MG63 (cell line): ENCODE measurements around the gene FAM219A. TPM values are rescaled to one million over a fixed set of nuclear protein-coding genes. Genes with fewer than 3 reads are reported as not detected.
"Not testable (repeated sequence)": the region's sequence is repeated elsewhere in the genome, so short reads cannot be mapped to it uniquely, and the experiment has no call there.

ENCODE experiments used
- DNase-seq: peaks from one replicate; pipeline ENCODE4 v3.0.0-alpha.2; 2020
- H3K27me3 ChIP-seq: fragments of 250-450 bp; sonication (Bioruptor Pico); 2 replicates; pipeline ENCODE4 v1.5.1; 2020; ENCODE audit warnings: mild to moderate bottlenecking, moderate library complexity
- H3K36me3 ChIP-seq: fragments of 250-450 bp; sonication (Bioruptor Pico); 2 replicates; pipeline ENCODE4 v1.5.1; 2020; ENCODE audit warnings: mild to moderate bottlenecking, moderate library complexity
- H3K4me3 ChIP-seq: fragments of 250-450 bp; sonication (Bioruptor Pico); 2 replicates; pipeline ENCODE4 v1.5.1; 2020; ENCODE audit warnings: mild to moderate bottlenecking, moderate library complexity
- H3K9me3 ChIP-seq: fragments of 250-450 bp; sonication (Bioruptor Pico); 2 replicates; pipeline ENCODE4 v1.5.1; 2020; ENCODE audit warnings: mild to moderate bottlenecking, moderate library complexity
- total RNA-seq: library from RNA; depleted of rRNA; stranded (reverse); fragments of >200 nt; shearing (Covaris generic); gene quantifications from 2 replicates; pipeline ENCODE4 v1.2.3, GENCODE V29; 2014; ENCODE audit warnings: low replicate concordance

FAM219A gene
- total RNA-seq, 1 experiment from 2014 or later, result 7.7 TPM

DNA sequence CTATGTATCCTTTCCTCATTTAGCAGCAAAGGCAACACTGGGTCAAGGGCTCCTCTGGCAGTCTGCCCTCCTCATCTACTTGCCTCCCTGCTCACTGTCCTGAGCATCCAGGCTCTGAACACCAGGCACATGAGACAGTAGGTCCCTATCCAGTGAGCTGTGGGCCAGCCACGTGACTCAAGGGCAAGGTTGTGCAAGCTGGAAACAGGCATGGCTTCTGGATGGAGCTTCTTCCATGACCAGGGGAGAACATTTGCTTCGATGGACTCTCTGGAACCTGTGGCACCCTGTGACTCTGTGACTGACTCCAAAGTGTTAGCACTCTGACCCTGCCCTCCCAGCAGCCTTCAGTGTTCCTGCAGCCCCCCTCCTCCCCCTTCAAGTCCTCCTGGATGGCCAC lies 33.2 kb upstream of the FAM219A start:
- H3K9me3 ChIP-seq, result no peaks in the 10 kb centered on the region
- no peak overlapping the region for H3K4me3 ChIP-seq
- DNase-seq, result no peak
- H3K36me3 ChIP-seq, result no peaks in the 10 kb centered on the region
- no peaks in the 10 kb centered on the region for H3K27me3 ChIP-seq

DNA sequence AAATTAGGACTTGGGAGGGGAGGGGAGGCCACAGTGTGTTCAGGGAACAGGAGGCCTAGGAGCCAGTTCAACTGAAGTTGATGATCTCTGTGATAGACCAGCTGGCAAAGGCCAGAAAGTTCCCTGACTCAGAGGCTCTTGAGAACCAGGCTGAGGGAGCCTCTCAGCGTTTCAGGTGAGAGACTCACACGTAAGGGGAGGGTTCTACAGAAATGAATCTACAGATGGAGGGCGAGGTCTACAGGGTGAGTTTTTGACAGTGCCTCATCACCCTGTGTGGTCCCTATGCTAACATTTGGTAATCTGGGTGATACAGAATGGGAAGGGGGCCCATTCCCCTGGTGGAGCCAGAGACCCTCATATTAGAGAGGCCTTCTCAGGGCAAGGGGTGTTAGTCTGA lies 32.4 kb upstream of the FAM219A start:
- no peak for DNase-seq
- H3K9me3 ChIP-seq, result no peaks in the 10 kb centered on the region
- H3K36me3 ChIP-seq, result no peaks in the 10 kb centered on the region
- H3K27me3 ChIP-seq, result no peaks in the 10 kb centered on the region
- no peak overlapping the region for H3K4me3 ChIP-seq

DNA sequence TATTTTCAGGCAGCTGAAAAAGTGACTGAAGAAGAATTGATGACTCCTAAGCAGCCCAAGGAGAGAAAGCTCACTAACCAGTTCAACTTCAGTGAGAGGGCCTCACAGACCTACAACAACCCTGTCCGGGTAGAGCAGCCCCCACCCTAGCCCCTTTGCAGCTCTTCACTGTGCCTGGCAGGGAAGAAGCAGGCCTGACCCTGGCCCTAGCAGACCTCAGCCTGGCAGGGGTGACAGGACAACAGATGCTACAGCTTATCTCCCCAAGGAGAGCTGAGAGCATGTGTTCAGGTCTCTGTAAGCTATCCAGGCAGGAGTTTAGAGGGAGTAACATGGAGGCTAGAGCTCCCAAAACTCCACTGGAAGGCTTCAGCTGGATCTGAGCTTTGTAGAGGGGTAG lies 32.0 kb upstream of the FAM219A start:
- Histone ChIP-seq H3K27me3 (no peaks in the 10 kb centered on the region), H3K36me3 (no peaks in the 10 kb centered on the region), H3K4me3 (no peak overlapping the region), H3K9me3 (no peaks in the 10 kb centered on the region)
- DNase-seq, result no peak

DNA sequence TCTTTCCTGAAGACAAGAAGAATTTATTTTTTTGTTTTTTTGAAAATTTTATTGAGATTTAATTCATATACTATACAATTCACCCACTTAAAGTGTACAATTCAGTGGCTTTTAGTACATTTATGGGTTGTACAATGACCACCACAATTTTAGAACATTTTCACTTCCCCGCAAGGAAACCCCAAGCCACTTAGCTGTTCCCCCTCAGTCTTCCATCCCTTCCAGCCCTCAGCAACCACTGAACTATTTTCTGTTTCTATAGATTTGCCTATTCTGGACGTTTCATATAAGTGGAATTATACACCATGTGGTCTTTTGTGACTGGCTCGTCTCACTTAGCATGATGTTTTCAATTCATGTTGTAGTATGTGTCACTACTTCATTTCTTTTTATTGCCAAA lies 28.2 kb upstream of the FAM219A start:
- Histone ChIP-seq H3K4me3 (no peak overlapping the region), H3K9me3 (no peaks in the 10 kb centered on the region), H3K36me3 (no peaks in the 10 kb centered on the region), H3K27me3 (no peaks in the 10 kb centered on the region)
- no peak for DNase-seq

DNA sequence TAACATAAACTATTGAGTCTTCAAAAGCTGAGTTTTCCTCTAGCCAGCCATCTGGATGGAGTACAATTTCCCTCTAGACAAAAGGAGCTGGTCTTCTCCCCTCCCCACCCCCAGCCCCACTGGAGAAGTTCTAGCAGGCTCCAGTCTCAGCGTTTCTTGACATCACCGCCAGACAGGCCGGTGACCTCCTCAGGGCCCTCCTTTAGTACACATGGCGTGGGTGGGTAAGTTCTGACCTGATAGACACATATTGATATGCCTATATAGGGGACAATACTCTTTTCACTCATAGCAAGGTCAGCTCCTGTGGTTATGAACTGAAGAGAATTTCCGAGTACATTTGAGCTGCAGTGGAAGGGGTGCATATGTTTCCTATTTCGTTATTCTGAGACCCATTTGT lies 27.5 kb upstream of the FAM219A start:
- no peaks in the 10 kb centered on the region for H3K27me3 ChIP-seq
- no peak overlapping the region for H3K4me3 ChIP-seq
- DNase-seq, result no peak
- no peaks in the 10 kb centered on the region for H3K36me3 ChIP-seq
- no peaks in the 10 kb centered on the region for H3K9me3 ChIP-seq

DNA sequence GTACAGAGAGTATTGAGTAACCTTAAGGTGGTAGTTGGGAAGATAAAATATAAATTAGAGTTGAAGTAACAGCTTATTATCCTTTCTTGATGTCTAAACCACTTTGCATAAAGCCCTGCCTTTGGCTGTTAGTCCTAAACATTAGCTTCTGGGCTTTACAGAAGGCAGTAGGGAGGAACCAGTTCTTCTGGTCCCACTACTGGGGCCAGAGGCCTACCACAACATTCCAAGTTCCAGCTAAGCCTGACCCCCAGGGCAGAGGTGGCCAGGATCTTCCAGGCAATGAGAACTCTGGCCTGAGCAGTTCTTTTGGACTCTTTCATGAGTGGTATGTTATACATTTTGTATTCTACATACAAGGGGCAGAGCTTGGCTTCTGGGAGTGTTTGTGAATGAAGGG lies 26.3 kb upstream of the FAM219A start:
- no peak for DNase-seq
- no peaks in the 10 kb centered on the region for H3K36me3 ChIP-seq
- no peak overlapping the region for H3K4me3 ChIP-seq
- H3K27me3 ChIP-seq, result no peaks in the 10 kb centered on the region
- no peaks in the 10 kb centered on the region for H3K9me3 ChIP-seq

DNA sequence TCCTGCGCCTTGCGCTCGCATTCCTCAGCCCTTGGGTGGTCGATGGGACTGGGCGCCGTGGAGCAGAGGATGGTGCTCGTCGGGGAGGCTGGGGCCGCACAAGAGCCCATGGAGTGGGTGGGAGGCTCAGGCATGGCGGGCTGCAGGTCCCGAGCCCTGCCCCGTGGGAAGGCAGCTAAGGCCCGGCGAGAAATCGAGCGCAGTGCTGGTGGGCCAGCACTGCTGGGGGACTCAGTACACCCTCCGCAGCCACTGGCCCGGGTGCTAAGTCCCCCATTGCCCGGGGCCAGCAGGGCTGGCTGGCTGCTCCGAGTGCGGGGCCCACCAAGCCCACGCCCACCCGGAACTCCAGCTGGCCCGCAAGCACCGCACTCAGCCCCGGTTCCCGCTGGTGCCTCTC lies 24.4 kb upstream of the FAM219A start:
- DNase-seq, H3K4me3 ChIP-seq, H3K27me3 ChIP-seq, H3K36me3 ChIP-seq, H3K9me3 ChIP-seq: not testable (repeated sequence)

DNA sequence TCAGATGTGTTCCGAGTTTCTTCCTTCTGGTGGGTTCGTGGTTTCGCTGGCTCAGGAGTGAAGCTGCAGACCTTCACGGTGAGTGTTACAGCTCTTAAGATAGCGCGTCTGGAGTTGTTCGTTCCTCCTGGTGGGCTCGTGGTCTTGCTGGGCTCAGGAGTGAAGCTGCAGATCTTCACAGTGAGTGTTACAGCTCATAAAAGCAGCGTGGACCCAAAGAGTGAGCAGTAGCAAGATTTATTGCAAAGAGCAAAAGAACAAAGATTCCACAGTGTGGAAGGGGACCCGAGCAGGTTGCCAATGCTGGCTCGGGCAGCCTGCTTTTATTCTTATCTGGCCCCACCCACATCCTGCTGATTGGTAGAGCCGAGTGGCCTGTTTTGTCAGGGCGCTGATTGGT lies 23.2 kb upstream of the FAM219A start:
- H3K36me3 ChIP-seq, DNase-seq, H3K9me3 ChIP-seq, H3K4me3 ChIP-seq, H3K27me3 ChIP-seq: not testable (repeated sequence)

DNA sequence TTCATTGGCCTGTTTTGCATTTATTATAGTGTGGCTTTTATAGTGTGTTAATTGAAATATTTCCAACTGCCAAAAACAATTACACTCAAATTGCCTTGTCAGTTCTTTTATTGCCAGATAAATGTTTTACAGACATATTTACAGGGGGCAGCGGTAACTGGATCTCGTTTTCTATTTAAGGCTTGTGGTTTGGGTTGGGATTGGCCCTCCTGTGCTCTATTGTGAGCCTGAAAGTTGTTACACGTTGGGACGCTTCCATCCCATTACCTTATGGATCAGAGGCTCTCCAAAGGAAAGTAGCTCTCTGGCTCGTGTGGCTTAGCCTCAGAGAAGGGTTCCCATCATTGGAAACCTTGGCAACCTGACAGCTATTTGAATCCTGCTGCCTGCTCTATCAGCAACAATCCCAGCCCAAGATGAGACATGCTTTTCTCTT lies 21.1 kb upstream of the FAM219A start:
- Histone ChIP-seq H3K4me3 (no peak overlapping the region), H3K9me3 (no peaks in the 10 kb centered on the region), H3K36me3 (no peaks in the 10 kb centered on the region), H3K27me3 (no peaks in the 10 kb centered on the region)
- DNase-seq, result no peak

DNA sequence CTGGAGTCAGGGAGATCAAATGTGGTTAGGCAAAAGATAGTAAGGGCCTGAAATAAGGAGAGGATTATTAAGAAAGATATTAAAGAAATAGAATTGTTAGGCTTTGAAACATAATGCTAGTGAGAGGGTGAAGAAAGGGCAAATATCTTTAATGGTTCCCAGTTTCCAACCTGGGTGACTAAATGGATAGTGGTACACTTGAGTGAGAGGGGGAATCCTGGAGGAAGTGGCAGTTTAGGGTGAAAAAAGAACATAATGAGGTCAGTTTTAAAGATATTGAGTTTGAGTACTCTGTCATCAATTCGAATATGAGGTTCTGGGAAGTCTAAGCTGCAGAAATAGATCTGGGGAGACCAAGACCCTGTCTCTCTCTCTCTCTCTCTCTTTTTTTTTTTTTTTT lies 19.2 kb upstream of the FAM219A start:
- Histone ChIP-seq H3K4me3 (no peak overlapping the region), H3K27me3 (no peaks in the 10 kb centered on the region), H3K9me3 (no peaks in the 10 kb centered on the region), H3K36me3 (no peaks in the 10 kb centered on the region)
- no peak for DNase-seq

DNA sequence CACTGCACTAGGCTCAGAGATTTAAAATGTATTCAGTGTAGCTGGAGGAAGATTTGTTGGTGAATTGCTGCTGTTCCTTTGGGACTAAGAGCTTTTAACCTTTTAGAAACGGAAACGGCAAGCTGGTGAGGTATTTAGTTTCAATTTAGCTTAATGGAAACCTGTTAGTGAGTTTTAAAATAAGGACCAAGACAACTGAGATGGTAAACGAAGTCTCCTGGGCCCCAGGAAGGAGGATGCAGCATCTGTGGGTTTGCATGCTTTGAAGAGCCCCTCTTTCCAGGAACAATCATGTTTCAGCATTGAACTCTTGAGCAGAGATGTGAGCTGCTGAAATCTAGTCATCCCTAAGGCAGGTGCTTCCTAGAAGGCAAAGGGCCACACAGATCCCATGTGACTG lies 16.7 kb upstream of the FAM219A start:
- no peak for DNase-seq
- Histone ChIP-seq H3K9me3 (no peaks in the 10 kb centered on the region), H3K4me3 (no peak overlapping the region), H3K27me3 (no peaks in the 10 kb centered on the region), H3K36me3 (no peaks in the 10 kb centered on the region)

DNA sequence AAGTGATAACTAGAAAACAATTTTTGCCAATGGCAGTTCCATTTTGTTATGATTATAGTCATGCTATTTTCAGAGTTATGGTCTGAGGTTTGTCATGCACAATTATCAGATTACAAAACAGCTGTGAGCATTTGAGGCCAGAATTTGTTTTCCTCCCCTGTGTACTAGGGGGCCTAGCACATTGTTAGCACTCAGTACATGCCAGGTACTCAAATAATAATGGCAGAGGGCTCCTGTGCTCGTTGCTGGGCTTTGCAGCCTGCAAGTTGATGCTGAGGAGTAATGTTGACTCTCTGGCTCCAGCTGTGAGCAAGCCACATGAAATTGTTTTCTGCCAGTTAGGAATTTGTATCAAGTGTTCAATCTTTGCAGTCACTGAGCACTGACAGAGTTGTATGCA lies 7.1 kb upstream of the FAM219A start:
- Histone ChIP-seq H3K4me3 (no peak overlapping the region), H3K9me3 (no peaks in the 10 kb centered on the region), H3K36me3 (no peaks in the 10 kb centered on the region), H3K27me3 (no peaks in the 10 kb centered on the region)
- DNase-seq, result no peak

DNA sequence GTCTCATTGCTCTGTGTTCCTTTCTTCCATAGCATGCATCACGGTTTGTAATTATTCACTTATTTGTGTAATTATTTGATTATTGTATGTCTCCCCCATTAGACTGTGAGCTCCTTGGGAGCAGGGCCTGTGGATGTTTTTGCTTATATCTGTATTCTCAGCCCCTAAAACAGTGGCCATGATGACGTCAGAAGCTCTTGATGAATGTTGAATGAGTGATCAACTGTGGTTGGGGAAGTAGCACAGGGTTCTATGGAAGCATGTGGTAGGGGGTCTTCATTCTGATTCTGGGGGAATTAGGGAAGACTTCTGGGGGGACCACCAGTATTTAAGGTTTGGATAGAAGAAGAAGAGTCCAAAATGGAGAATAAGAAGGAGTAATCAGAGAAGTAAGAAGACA lies 6.2 kb upstream of the FAM219A start:
- DNase-seq, result no peak
- H3K36me3 ChIP-seq, result no peaks in the 10 kb centered on the region
- no peaks in the 10 kb centered on the region for H3K9me3 ChIP-seq
- H3K27me3 ChIP-seq, result no peaks in the 10 kb centered on the region
- no peak overlapping the region for H3K4me3 ChIP-seq

DNA sequence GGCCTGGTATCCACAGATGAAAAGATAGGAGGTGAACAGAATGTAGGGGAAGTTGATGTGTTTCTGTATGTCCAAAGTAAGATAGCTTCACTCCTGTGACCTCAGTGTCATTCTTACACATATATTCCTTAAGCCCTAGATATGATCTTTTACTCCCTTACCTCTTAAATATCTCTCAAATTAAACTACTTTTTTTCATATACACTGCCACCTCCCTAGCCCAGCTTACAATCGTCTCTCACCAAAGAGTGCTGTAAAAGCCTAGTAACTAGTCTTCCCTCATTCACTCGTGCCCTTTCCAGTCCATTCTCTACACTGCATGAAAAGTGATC lies 5.5 kb upstream of the FAM219A start:
- Histone ChIP-seq H3K27me3 (no peaks in the 10 kb centered on the region), H3K4me3 (no peak overlapping the region), H3K9me3 (no peaks in the 10 kb centered on the region), H3K36me3 (no peaks in the 10 kb centered on the region)
- DNase-seq, result no peak

DNA sequence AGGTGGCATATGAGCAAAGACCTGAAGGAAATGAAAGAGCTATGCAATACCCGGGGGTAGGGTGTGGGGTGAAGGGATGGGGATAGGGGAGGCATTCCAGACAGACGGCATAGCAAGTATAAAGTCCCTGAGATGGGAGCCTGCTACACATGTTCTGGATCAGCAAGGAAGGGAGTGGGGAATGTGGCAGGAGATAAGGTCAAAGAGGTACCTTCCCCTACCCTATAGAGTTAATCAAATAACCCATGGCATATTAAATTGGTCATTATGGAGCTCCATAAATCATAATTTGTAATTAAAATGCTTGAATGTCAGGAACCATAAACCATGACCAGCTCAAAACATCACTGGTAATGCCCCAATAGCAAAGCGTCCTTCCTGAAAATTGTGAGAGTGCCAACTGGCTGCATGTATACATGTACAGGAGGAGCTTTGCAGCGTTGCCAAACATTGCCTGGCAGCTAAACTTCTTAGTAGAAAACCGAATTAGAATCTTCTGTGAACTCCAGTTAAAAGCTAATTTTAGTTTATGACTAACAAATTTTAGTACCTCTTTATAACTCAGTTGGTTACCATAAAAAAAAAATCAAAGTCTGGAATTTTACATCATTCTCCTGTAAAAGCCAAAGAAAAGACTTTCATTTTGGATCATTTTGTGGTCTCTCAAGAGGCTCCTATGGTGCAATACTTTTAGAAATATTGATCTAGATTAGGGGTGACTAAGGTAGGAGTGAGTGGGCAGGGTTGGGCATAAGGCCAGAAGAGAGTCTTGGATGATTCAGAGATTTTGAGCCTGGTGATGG lies 4.9 kb upstream of the FAM219A start:
- peak; percentile 63 for DNase-seq
- H3K9me3 ChIP-seq, result no peaks in the 10 kb centered on the region
- H3K36me3 ChIP-seq, result no peaks in the 10 kb centered on the region
- H3K27me3 ChIP-seq, result no peaks in the 10 kb centered on the region
- no peak overlapping the region for H3K4me3 ChIP-seq

DNA sequence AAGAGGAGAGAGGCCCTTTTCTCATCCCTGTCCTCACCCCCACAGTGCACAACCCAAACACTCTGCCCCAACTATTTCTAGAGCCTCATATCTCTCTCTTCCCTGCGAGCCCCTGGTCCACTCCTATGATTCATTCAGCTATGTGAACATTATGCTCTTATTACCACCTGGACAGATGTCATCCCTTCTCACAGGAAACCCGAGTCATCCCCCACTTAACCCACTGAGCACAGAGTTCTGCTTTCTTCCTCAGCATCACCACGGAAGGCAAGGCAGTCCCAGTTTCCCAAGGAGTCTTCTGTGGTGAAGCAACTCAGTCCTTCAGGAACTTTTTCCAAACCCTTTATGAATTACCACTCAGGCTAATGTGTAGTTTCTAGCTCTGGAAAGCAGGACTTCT lies 1.6 kb upstream of the FAM219A start:
- no peaks in the 10 kb centered on the region for H3K27me3 ChIP-seq
- H3K4me3 ChIP-seq, result no peak overlapping the region
- DNase-seq, result no peak
- H3K36me3 ChIP-seq, result no peaks in the 10 kb centered on the region
- no peaks in the 10 kb centered on the region for H3K9me3 ChIP-seq

DNA sequence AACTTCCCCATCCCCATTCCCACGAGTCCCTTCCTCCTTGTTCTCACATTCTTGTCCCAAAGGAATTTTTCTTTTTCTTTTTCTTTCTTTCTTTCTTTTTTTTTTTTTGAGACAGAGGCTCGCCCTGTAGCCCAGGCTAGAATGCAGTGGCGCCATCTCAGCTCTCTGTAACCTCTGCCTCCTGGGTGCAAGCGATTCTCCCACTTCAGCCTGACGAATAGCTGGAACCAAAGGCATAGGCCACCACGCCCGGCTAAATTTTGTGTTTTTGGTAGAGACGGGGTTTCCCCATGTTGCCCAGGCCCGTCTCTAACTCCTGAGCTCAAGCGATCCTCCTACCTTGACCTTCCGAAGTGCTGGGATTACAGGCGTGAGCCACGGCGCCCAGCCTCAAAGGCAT lies 986 bp upstream of the FAM219A start:
- Histone ChIP-seq H3K36me3 (no peaks in the 10 kb centered on the region), H3K9me3 (no peaks in the 10 kb centered on the region), H3K4me3 (no peak overlapping the region), H3K27me3 (no peaks in the 10 kb centered on the region)
- DNase-seq, result no peak

DNA sequence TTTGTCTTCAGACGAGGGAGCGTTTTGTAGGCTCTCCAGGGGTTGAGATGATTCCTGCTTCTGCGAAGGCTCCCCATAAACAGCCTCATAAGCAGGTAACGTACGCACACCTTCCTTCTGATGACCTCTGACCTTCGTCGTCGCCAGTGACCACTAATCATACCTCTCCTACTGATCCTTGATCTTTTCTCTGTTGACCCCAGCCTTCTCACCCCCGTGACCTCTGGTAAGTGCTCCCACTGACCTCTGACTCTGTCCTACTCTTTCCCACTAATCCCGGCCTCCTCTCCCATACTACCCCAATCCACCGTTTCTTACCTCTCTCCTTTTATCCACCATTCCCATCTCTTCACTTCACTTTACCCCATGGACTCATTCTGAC lies 580 bp upstream of the FAM219A start:
- Histone ChIP-seq H3K4me3 (peak overlapping the region; percentile 71), H3K9me3 (no peaks in the 10 kb centered on the region), H3K36me3 (no peaks in the 10 kb centered on the region), H3K27me3 (no peaks in the 10 kb centered on the region)
- no peak for DNase-seq
